HepG2 (cell line): Measurements from ENCODE around the gene RPSA. TPM values are rescaled to one million over a fixed set of nuclear protein-coding genes. Genes with fewer than 3 reads are reported as not detected.

ENCODE experiments used
- ATF7 ChIP-seq, 2 experiments: fragments of 450-650 bp in 1 of 2; sonication (generic) in 1 of 2; formaldehyde crosslinking in 1 of 2; IDR thresholded peaks; 2 replicates each; pipeline versions ENCODE4 v1.4.0 to v1.6.1; 2016 to 2020; ENCODE audit warnings: antibody characterized with exemption in 1 of 2, mild to moderate bottlenecking in 1 of 2, missing genetic modification reagents in 1 of 2
- BRCA1 ChIP-seq: sonication (generic); formaldehyde crosslinking; IDR thresholded peaks from 2 replicates; pipeline ENCODE4 v1.4.0; 2020; ENCODE audit warnings: missing genetic modification reagents
- FOXA1 ChIP-seq, 2 experiments: fragments of 450-650 bp in 1 of 2; sonication (generic) in 1 of 2; formaldehyde crosslinking in 1 of 2; IDR thresholded peaks; 2 replicates each; pipeline versions ENCODE4 v1.4.0 to v1.6.1; 2016 to 2020; ENCODE audit warnings: missing genetic modification reagents in 1 of 2
- KDM3A ChIP-seq: IDR thresholded peaks from 2 replicates; pipeline ENCODE4 v1.6.1; 2018; ENCODE audit warnings: low read depth, missing compliant biosample characterization
- PCBP2 ChIP-seq: fragments of 200-400 bp; formaldehyde crosslinking; optimal IDR thresholded peaks from 2 replicates; pipeline ENCODE3; 2018; ENCODE audit warnings: low read length, low read depth; ENCODE audit not compliant: poor library complexity, severe bottlenecking
- RAD51 ChIP-seq: fragments of 450-650 bp; IDR thresholded peaks from 2 replicates; pipeline ENCODE4 v1.6.1; 2016; ENCODE audit warnings: borderline replicate concordance
- TEAD3 ChIP-seq: optimal IDR thresholded peaks from 2 replicates; pipeline ENCODE3; 2016; ENCODE audit warnings: borderline replicate concordance
- ZBTB37 ChIP-seq: sonication (generic); formaldehyde crosslinking; IDR thresholded peaks from 2 replicates; pipeline ENCODE4 v1.4.0; 2020; ENCODE audit warnings: mild to moderate bottlenecking, missing genetic modification reagents
- ZEB1 ChIP-seq: IDR thresholded peaks from 2 replicates; pipeline ENCODE4 v1.6.1; 2012; ENCODE audit warnings: mild to moderate bottlenecking, low read depth, inconsistent platforms; ENCODE audit not compliant: insufficient replicate concordance
- ZNF160 ChIP-seq: sonication (generic); formaldehyde crosslinking; IDR thresholded peaks from 2 replicates; pipeline ENCODE4 v1.8.0; 2022; ENCODE audit warnings: mild to moderate bottlenecking, inconsistent platforms, missing genetic modification reagents
- ZNF18 ChIP-seq: sonication (generic); formaldehyde crosslinking; IDR thresholded peaks from 2 replicates; pipeline ENCODE4 v1.8.0; 2022; ENCODE audit warnings: mild to moderate bottlenecking, missing genetic modification reagents; ENCODE audit not compliant: insufficient replicate concordance
- ZNF318 ChIP-seq: sonication (generic); formaldehyde crosslinking; IDR thresholded peaks from 2 replicates; pipeline ENCODE4 v1.4.0; 2020; ENCODE audit warnings: mild to moderate bottlenecking, missing genetic modification reagents
- ZNF326 ChIP-seq: sonication (generic); formaldehyde crosslinking; IDR thresholded peaks from 2 replicates; pipeline ENCODE4 v1.4.0; 2020; ENCODE audit warnings: missing genetic modification reagents, borderline replicate concordance
- ZNF513 ChIP-seq: sonication (generic); formaldehyde crosslinking; conservative IDR thresholded peaks from 2 replicates; pipeline ENCODE4 v1.5.0; 2020; ENCODE audit warnings: missing genetic modification reagents
- polyA plus RNA-seq, 8 experiments: library from polyadenylated mRNA; depleted of rRNA in 3 of 8; stranded (reverse) in 7 of 8; unstranded in 1 of 8; fragments of >200 nt; fragmentation: Illumina TruSeq in 4 of 8; extraction: Trizol in 4 of 8; gene quantifications; 2 replicates each; pipeline versions ENCODE4 v1.2.1 to v1.2.3, GENCODE V29; 2011 to 2016; ENCODE audit warnings: low read depth in 4 of 8, missing spikeins in 1 of 8, mixed read lengths in 1 of 8; ENCODE audit not compliant: insufficient read depth in 1 of 8
- total RNA-seq, 5 experiments: library from RNA; depleted of rRNA; stranded (reverse); fragments of >200 nt; fragmentation: Illumina TruSeq; extraction: Trizol; gene quantifications; 2 replicates each; pipeline ENCODE4 v1.2.3, GENCODE V29; 2016; ENCODE audit warnings: low read depth in 1 of 5

Gene RPSA
- total and polyA plus RNA-seq, 2 of the 13 experiments (the other 11 are each of a cell fraction or from before 2014, with no cell fraction given): 1,683 to 3,226 TPM

- no peak for TF ChIP-seq ZNF513 (CRISPR knock-in tag)
- peak; percentile 62 for TF ChIP-seq ATF7 (IDR thresholded peaks at IDR 0.05)
- peak; percentile 36; the same call in 1 of the 2 replicates for TF ChIP-seq ATF7 (CRISPR knock-in tag; IDR thresholded peaks at IDR 0.05)
- peak; percentile 81; the same call in 1 of the 2 replicates for TF ChIP-seq BRCA1 (CRISPR knock-in tag)
- peak; percentile 66 for TF ChIP-seq ZNF18 (CRISPR knock-in tag)
- TF ChIP-seq ZNF160 (CRISPR knock-in tag): peak; percentile 76; the same call in 1 of the 2 replicates
- no peak for TF ChIP-seq RAD51
- 0 out of 2 replicates have a peak, but pooled peaks have one; percentile 57 for TF ChIP-seq ZBTB37 (CRISPR knock-in tag)
- TF ChIP-seq FOXA1 (IDR thresholded peaks at IDR 0.05): no peak
- 0 out of 2 replicates have a peak, but pooled peaks have one; percentile 5 for TF ChIP-seq FOXA1 (CRISPR knock-in tag; IDR thresholded peaks at IDR 0.05)
- peak; percentile 38 for TF ChIP-seq ZEB1
- no peak for TF ChIP-seq ZNF326 (CRISPR knock-in tag)
- TF ChIP-seq TEAD3 (CRISPR knock-in tag): no peak
- TF ChIP-seq ZNF318 (CRISPR knock-in tag): no peak
- TF ChIP-seq KDM3A (CRISPR knock-in tag): peak; percentile 86
- TF ChIP-seq PCBP2: no peak
Measured at GRCh38 chr3:39406368-39407258, at the start of gene RPSA (continued).
